PC-9 (cell line): ENCODE data around the gene NCOA3. TPM values are rescaled to one million over a fixed set of nuclear protein-coding genes. Genes with fewer than 3 reads are reported as not detected.
A peak's percentile ranks its signal among the peaks of the same experiment; 100 is the strongest.

Experiments used
- BruUV-seq: library from RNA; stranded (reverse); fragments of 400-500 nt; replicated peaks from 2 replicates; lab custom pipeline; 2021; lab: Mats Ljungman, UMichigan
- CTCF ChIA-PET: fragments of 300-600 bp; sonication (Branson Sonifier 250); formaldehyde crosslinking; loops from one replicate; lab custom pipeline; 2022; ENCODE audit warnings: antibody characterized with exemption; lab: Charles Lee
- POLR2A ChIA-PET: fragments of 300-600 bp; sonication (Branson Sonifier 250); formaldehyde crosslinking; loops from one replicate; lab custom pipeline; 2022; ENCODE audit warnings: antibody characterized with exemption; ENCODE audit not compliant: unreplicated experiment; lab: Charles Lee
- DNase-seq, 2 experiments: peaks; one replicate each; pipeline versions ENCODE4 v3.0.0 to v3.0.0-alpha.2; 2015 to 2022; ENCODE audit warnings: mixed read lengths in 1 of 2
- H2AFZ ChIP-seq: fragments of 200-600 bp; sonication (generic); 2 replicates; pipeline ENCODE4 v1.8.1; 2017; ENCODE audit warnings: antibody characterized with exemption
- H3F3A ChIP-seq: fragments of 200-600 bp; sonication (generic); 2 replicates; pipeline ENCODE4 v1.8.1; 2017; ENCODE audit warnings: antibody characterized with exemption, mild to moderate bottlenecking, low read depth; ENCODE audit not compliant: insufficient read depth
- H3K27ac ChIP-seq: fragments of 200-600 bp; sonication (generic); 2 replicates; pipeline ENCODE4 v1.6.1; 2016; ENCODE audit warnings: mixed run types
- H3K27me3 ChIP-seq: fragments of 200-600 bp; sonication (generic); 2 replicates; pipeline ENCODE4 v1.6.1; 2016; ENCODE audit warnings: low read depth, mixed run types; ENCODE audit not compliant: insufficient read depth
- H3K36me3 ChIP-seq: fragments of 200-600 bp; sonication (generic); 2 replicates; pipeline ENCODE4 v1.6.1; 2016; ENCODE audit warnings: low read depth, mixed run types
- H3K4me1 ChIP-seq: fragments of 200-600 bp; sonication (generic); replicated peaks from 2 replicates; pipeline ENCODE4 v1.6.1; 2016; ENCODE audit warnings: mixed run types; ENCODE audit not compliant: insufficient read depth
- H3K4me2 ChIP-seq: fragments of 200-600 bp; sonication (generic); 2 replicates; pipeline ENCODE4 v1.6.1; 2017; ENCODE audit warnings: mixed run types
- H3K4me3 ChIP-seq: fragments of 200-600 bp; sonication (generic); 2 replicates; pipeline ENCODE4 v1.6.1; 2016; ENCODE audit warnings: mixed run types
- H3K79me2 ChIP-seq: fragments of 200-600 bp; sonication (generic); 2 replicates; pipeline ENCODE4 v1.6.1; 2017; ENCODE audit warnings: low read depth, mixed run types
- H3K9me2 ChIP-seq: fragments of 200-600 bp; sonication (generic); 2 replicates; pipeline ENCODE4 v1.8.1; 2017; ENCODE audit warnings: mild to moderate bottlenecking; ENCODE audit not compliant: insufficient read depth
- H3K9me3 ChIP-seq: fragments of 200-600 bp; sonication (generic); 2 replicates; pipeline ENCODE4 v1.8.1; 2016; ENCODE audit warnings: low read depth; ENCODE audit not compliant: insufficient read depth
- H4K20me1 ChIP-seq: fragments of 200-600 bp; sonication (generic); 2 replicates; pipeline ENCODE4 v1.8.1; 2017; ENCODE audit not compliant: insufficient read depth
- CTCF ChIP-seq: fragments of 200-600 bp; sonication (generic); conservative IDR thresholded peaks from 2 replicates; pipeline ENCODE4 v1.6.1; 2017; ENCODE audit warnings: mixed run types, antibody characterized with exemption, mild to moderate bottlenecking, moderate library complexity
- EZH2 ChIP-seq: fragments of 200-600 bp; sonication (generic); IDR thresholded peaks from 2 replicates; pipeline ENCODE4 v1.8.0; 2017; ENCODE audit warnings: antibody characterized with exemption, low read depth
- intact Hi-C: fragments of 100-400 bp; cut with micrococcal nuclease; formaldehyde crosslinking; loops from one replicate; pipeline ENCODE4 v1.10.0; 2022; ENCODE audit not compliant: unreplicated experiment
- total RNA-seq: library from RNA; stranded (reverse); gene quantifications from 2 replicates; pipeline ENCODE4 v1.2.3, GENCODE V29; 2021

Gene NCOA3
- total RNA-seq, 1 experiment from 2014 or later = 78.0 TPM

- Histone ChIP-seq H3F3A (peaks cover 75% of the 10 kb centered on the region), H3K4me1 (no peaks in the 10 kb centered on the region), H3K9me3 (no peaks in the 10 kb centered on the region), H3K79me2 (peaks cover 84% of the 10 kb centered on the region), H3K36me3 (peaks cover 61% of the 10 kb centered on the region), H3K4me2 (no peak overlapping the region), H4K20me1 (peaks cover 96% of the 10 kb centered on the region), H3K9me2 (no peaks in the 10 kb centered on the region), H3K27me3 (no peaks in the 10 kb centered on the region), H3K4me3 (no peak overlapping the region), H3K27ac (no peak overlapping the region), H2AFZ (no peak overlapping the region)
- no peak for DNase-seq
- ChIA-PET POLR2A (no interaction called here), CTCF (no interaction called here)
- BruUV-seq = no TSS peak
- no peak for TF ChIP-seq CTCF
- TF ChIP-seq EZH2 = no peak
- intact Hi-C loops = no loop called here
Measured at GRCh38 chr20:47696856-47697255, 195.2 kb downstream of the NCOA3 start.

GRCh38 chr20:47698142-47698541 lies 196.5 kb downstream of the NCOA3 start:
- BruUV-seq = no TSS peak
- no peaks in the 10 kb centered on the region for H3K4me1 ChIP-seq
- H4K20me1 ChIP-seq = peaks cover 96% of the 10 kb centered on the region

GRCh38 chr20:47699818-47700217 lies 198.1 kb downstream of the NCOA3 start:
- DNase-seq = no peak
- intact Hi-C loops = no loop called here
- H3K4me3 ChIP-seq = no peak overlapping the region
- no peaks in the 10 kb centered on the region for H3K9me2 ChIP-seq
- BruUV-seq = TSS peak; percentile 4
- ChIA-PET POLR2A (no interaction called here), CTCF (no interaction called here)
- H3K4me1 ChIP-seq = no peaks in the 10 kb centered on the region
- no peaks in the 10 kb centered on the region for H3K27me3 ChIP-seq
- H3K27ac ChIP-seq = no peak overlapping the region
- no peak overlapping the region for H2AFZ ChIP-seq
- peaks cover 79% of the 10 kb centered on the region for H3K36me3 ChIP-seq
- no peaks in the 10 kb centered on the region for H3K9me3 ChIP-seq
- H4K20me1 ChIP-seq = peaks cover 96% of the 10 kb centered on the region
- no peak overlapping the region for H3K4me2 ChIP-seq
- peaks cover 86% of the 10 kb centered on the region for H3F3A ChIP-seq
- peaks cover 93% of the 10 kb centered on the region for H3K79me2 ChIP-seq
- TF ChIP-seq EZH2 (no peak), CTCF (no peak)

More at GRCh38 chr20:47698142-47698541, 196.5 kb downstream of the NCOA3 start:
- POLR2A ChIA-PET = no interaction called here
- Histone ChIP-seq H3K79me2 (peaks cover 87% of the 10 kb centered on the region), H3K36me3 (peaks cover 68% of the 10 kb centered on the region), H3K4me2 (no peak overlapping the region), H3K27me3 (no peaks in the 10 kb centered on the region), H3K4me3 (no peak overlapping the region), H3K9me2 (no peaks in the 10 kb centered on the region), H3F3A (peaks cover 78% of the 10 kb centered on the region), H3K9me3 (no peaks in the 10 kb centered on the region), H2AFZ (no peak overlapping the region), H3K27ac (no peak overlapping the region)
- no peak for DNase-seq
- TF ChIP-seq EZH2 (no peak), CTCF (no peak)
- CTCF ChIA-PET = no interaction called here
- intact Hi-C loops = no loop called here
